MM.1S (cell line): Measurements from ENCODE around the gene POU3F3.

Experiments used
- DNase-seq: peaks from one replicate; pipeline ENCODE4 v3.0.0-alpha.2; 2015
- H2AFZ ChIP-seq: fragments of 300-600 bp; sonication (generic); 2 replicates; pipeline ENCODE4 v1.6.0; 2016; ENCODE audit warnings: antibody characterized with exemption, low read length
- H3F3A ChIP-seq: fragments of 300-600 bp; sonication (generic); 2 replicates; pipeline ENCODE4 v1.6.1; 2016; ENCODE audit warnings: mild to moderate bottlenecking, antibody characterized with exemption, low read length, moderate library complexity, mixed read lengths; ENCODE audit not compliant: insufficient read depth
- H3K27ac ChIP-seq: fragments of 300-600 bp; sonication (generic); 2 replicates; pipeline ENCODE4 v1.5.1; 2016; ENCODE audit warnings: mild to moderate bottlenecking, low read length
- H3K27me3 ChIP-seq: fragments of 300-600 bp; sonication (generic); replicated peaks from 2 replicates; pipeline ENCODE4 v1.6.0; 2016; ENCODE audit warnings: low read length; ENCODE audit not compliant: insufficient read depth
- H3K36me3 ChIP-seq: fragments of 300-600 bp; sonication (generic); replicated peaks from 2 replicates; pipeline ENCODE4 v1.6.1; 2016; ENCODE audit warnings: mild to moderate bottlenecking, low read length, mixed read lengths; ENCODE audit not compliant: insufficient read depth
- H3K4me1 ChIP-seq: fragments of 300-600 bp; sonication (generic); 2 replicates; pipeline ENCODE4 v1.6.1; 2016; ENCODE audit warnings: low read length, mixed read lengths
- H3K4me2 ChIP-seq: fragments of 300-600 bp; sonication (generic); 2 replicates; pipeline ENCODE4 v1.6.0; 2016; ENCODE audit warnings: low read depth, low read length
- H3K4me3 ChIP-seq: fragments of 300-600 bp; sonication (generic); 2 replicates; pipeline ENCODE4 v1.5.1; 2016; ENCODE audit warnings: low read length, mixed read lengths
- H3K79me2 ChIP-seq: fragments of 300-600 bp; sonication (generic); 2 replicates; pipeline ENCODE4 v1.6.1; 2016; ENCODE audit warnings: mixed run types, low read length, mixed read lengths
- H3K9ac ChIP-seq: fragments of 300-600 bp; sonication (generic); 2 replicates; pipeline ENCODE4 v1.6.1; 2016; ENCODE audit warnings: low read length, mixed read lengths
- H3K9me2 ChIP-seq: fragments of 300-600 bp; sonication (generic); replicated peaks from 2 replicates; pipeline ENCODE4 v1.6.1; 2016; ENCODE audit warnings: mild to moderate bottlenecking, low read length, mixed read lengths; ENCODE audit not compliant: insufficient read depth
- H3K9me3 ChIP-seq: fragments of 300-600 bp; sonication (generic); replicated peaks from 2 replicates; pipeline ENCODE4 v1.6.1; 2016; ENCODE audit warnings: mild to moderate bottlenecking, low read length, mixed read lengths; ENCODE audit not compliant: insufficient read depth
- H4K20me1 ChIP-seq: fragments of 300-600 bp; sonication (generic); 2 replicates; pipeline ENCODE4 v1.6.1; 2016; ENCODE audit warnings: mild to moderate bottlenecking, low read length, moderate library complexity, mixed read lengths; ENCODE audit not compliant: insufficient read depth
- CTCF ChIP-seq: fragments of 300-600 bp; sonication (generic); IDR thresholded peaks from 2 replicates; pipeline ENCODE4 v1.5.1; 2016; ENCODE audit warnings: antibody characterized with exemption, low read length, mixed read lengths
- EZH2 ChIP-seq: fragments of 300-600 bp; sonication (generic); optimal IDR thresholded peaks from 2 replicates; pipeline ENCODE3; 2017; ENCODE audit warnings: low read depth, mild to moderate bottlenecking, antibody characterized with exemption, low read length, mixed read lengths
- EZH2phosphoT487 ChIP-seq: fragments of 300-600 bp; sonication (generic); IDR thresholded peaks from 2 replicates; pipeline ENCODE4 v1.6.1; 2018; ENCODE audit warnings: antibody characterized with exemption, low read length

POU3F3 gene

GRCh38 chr2:104853534-104854497 lies at the start of gene POU3F3:
TSS of gene POU3F3 (plus strand) at chr2:104854115. CDS start at chr2:104855511, 1,396 bp downstream.
- no peaks in the 10 kb centered on the region for H3K9me2 ChIP-seq
- no peaks in the 10 kb centered on the region for H3K9me3 ChIP-seq
- DNase-seq, result no peak
- no peak within 1 kb of the TSS for H3K9ac ChIP-seq
- no peaks in the 10 kb centered on the region for H3F3A ChIP-seq
- H3K4me2 ChIP-seq, result peak within 1 kb of the TSS; percentile 85
- H2AFZ ChIP-seq, result no peak within 1 kb of the TSS
- no peaks in the 10 kb centered on the region for H3K79me2 ChIP-seq
- no peak for TF ChIP-seq CTCF
- no peak for TF ChIP-seq EZH2phosphoT487
- TF ChIP-seq EZH2, result no peak
- no peaks in the 10 kb centered on the region for H4K20me1 ChIP-seq
- H3K27me3 ChIP-seq, result peaks cover 16% of the 10 kb centered on the region
- no peaks in the 10 kb centered on the region for H3K4me1 ChIP-seq
- peak within 1 kb of the TSS; percentile 57 for H3K4me3 ChIP-seq
- H3K27ac ChIP-seq, result no peak within 1 kb of the TSS
- H3K36me3 ChIP-seq, result no peaks in the 10 kb centered on the region

GRCh38 chr2:104804148-104804890 lies 49.6 kb upstream of the POU3F3 start:
- H3K9me3 ChIP-seq, result no peaks in the 10 kb centered on the region
- H3K4me3 ChIP-seq, result no peak overlapping the region
- H3K79me2 ChIP-seq, result no peaks in the 10 kb centered on the region
- H3F3A ChIP-seq, result no peaks in the 10 kb centered on the region
- no peak overlapping the region for H3K27ac ChIP-seq
- H3K4me1 ChIP-seq, result no peaks in the 10 kb centered on the region
- H2AFZ ChIP-seq, result no peak overlapping the region
- H3K9ac ChIP-seq, result no peak overlapping the region
- no peaks in the 10 kb centered on the region for H4K20me1 ChIP-seq
- no peaks in the 10 kb centered on the region for H3K36me3 ChIP-seq
- TF ChIP-seq CTCF (no peak), EZH2phosphoT487 (no peak), EZH2 (no peak)
- no peaks in the 10 kb centered on the region for H3K9me2 ChIP-seq
- H3K4me2 ChIP-seq, result no peak overlapping the region
- no peaks in the 10 kb centered on the region for H3K27me3 ChIP-seq
- DNase-seq, result no peak

GRCh38 chr2:104812286-104812685 lies 41.6 kb upstream of the POU3F3 start:
- DNase-seq, result no peak
- no peak overlapping the region for H3K4me2 ChIP-seq
- H3K27ac ChIP-seq, result no peak overlapping the region
- H3K9me2 ChIP-seq, result no peaks in the 10 kb centered on the region
- no peak overlapping the region for H3K4me3 ChIP-seq
- H3K4me1 ChIP-seq, result no peaks in the 10 kb centered on the region
- TF ChIP-seq EZH2 (no peak), CTCF (no peak), EZH2phosphoT487 (no peak)
- no peaks in the 10 kb centered on the region for H4K20me1 ChIP-seq
- no peaks in the 10 kb centered on the region for H3F3A ChIP-seq
- no peaks in the 10 kb centered on the region for H3K9me3 ChIP-seq
- no peaks in the 10 kb centered on the region for H3K79me2 ChIP-seq
- H3K36me3 ChIP-seq, result no peaks in the 10 kb centered on the region
- H3K27me3 ChIP-seq, result no peaks in the 10 kb centered on the region
- no peak overlapping the region for H3K9ac ChIP-seq
- H2AFZ ChIP-seq, result no peak overlapping the region
